OCI-M2 (cell line): ENCODE results near the gene UBXN6.

Experiments used
- DNase-seq: peaks from one replicate; lab custom pipeline; 2025; ENCODE audit not compliant: unreplicated experiment; lab: John Stamatoyannopoulos, UW

UBXN6 gene

DNA sequence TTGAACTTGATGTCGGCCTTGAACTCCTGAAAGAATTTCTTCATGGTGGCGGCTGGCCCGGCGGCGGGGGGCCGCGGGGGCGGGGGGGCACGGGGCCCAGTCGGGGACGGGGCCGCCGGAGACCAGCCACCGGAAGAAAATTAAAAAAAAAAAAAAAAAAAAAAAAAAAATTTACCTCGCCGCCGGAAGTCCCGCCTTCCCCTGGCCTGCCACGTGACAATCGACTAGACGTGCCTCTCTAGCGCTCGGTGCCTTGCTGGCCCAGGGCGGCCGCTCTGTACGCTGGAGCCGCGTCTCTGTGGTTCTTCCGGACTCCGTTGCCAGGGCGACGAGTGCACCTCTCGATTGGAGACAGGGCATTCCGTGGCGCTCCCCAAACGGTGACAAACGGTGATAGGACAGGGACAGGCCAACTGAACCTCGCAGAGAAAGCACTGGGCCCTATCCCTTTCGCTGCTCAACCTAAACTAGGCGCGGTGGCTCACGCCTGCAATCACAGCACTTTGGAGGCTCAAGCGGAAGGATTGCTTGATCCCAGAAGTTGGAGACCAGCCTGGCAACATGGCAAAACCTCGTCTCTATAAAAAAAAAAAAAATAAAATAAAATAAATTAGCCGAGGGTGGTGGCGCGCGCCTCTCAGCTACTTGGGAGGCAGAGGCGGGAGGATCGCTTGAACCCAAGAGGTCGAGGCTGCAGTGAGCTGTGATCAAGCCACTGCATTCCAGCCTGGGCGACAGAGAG is at the start of gene UBXN6:
Gene UBXN6 (minus strand): TSS at position 141 of the 742 bp plus-strand sequence. CDS start 97 bp downstream, at position 44.
- peak; percentile 79 for DNase-seq

GRCh38 chr19:4507150-4507452 is 49.5 kb upstream of the UBXN6 start:
- no peak for DNase-seq

DNA sequence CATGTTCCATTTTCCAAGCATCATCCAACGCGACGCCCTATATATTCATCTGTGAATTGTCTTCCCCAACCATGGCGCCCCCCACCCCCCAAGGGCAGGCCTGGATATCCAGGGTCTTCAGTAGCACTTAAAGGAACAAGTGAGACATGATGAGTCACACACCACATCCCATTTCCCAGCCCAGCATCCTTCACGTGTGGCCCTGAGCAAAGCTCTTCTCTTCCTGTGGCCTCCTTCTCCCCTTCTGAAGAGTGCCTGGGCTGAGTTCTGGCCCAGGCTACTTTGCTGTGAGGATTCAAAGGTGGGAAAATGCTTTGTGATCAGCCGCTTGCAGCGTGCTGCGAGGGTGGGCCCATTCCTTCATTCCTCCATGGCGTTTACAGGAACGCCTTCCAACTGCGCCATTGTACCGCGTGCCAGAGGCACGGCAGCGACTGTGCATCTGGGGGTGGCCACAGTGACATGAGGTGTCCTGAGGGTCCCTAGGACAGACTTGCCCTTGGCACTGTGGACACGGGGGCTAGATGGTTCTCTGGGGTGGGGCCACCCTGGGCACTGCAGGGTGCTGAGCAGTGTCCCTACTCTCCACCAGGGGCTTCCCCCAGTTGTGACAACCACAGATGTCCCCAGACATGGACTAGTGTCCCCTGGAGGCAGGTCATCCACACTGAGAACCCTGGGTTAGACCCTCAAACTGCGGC is 49.0 kb upstream of the UBXN6 start:
- DNase-seq = no peak

GRCh38 chr19:4505570-4506448 is 48.2 kb upstream of the UBXN6 start:
- DNase-seq = no peak

DNA sequence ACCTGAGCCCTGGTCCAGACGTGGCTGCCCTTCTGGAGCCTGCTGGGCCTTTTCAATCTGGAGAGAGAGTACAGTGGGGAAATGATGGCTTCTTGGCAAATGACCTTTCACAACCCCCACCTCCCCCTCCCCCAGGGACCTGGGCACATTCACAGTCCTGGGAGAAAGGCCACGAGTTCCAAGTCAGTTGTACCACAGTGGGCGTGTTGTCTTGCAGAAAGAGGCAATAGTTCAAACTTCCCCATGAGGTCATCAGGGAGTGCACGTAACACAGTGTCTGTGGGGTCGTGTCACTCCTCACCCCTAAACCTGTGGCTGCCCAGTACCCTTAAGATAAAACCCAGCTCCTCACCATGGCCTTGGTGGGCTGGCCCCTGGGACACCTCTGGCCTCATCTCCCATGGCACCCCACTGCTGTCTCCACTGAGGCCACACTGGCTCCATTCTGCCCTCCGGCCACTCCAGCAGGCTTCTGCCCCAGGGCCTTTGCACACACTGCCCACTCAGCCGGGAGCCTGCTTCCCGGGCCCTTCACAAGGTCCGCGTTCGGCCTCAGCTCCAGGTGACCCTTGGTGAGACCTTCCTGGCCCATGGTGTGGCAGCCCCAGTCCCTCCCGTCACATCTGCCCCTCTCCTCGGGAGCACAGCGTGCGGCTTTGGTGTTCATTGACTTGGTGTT is 47.4 kb upstream of the UBXN6 start:
- DNase-seq = no peak

DNA sequence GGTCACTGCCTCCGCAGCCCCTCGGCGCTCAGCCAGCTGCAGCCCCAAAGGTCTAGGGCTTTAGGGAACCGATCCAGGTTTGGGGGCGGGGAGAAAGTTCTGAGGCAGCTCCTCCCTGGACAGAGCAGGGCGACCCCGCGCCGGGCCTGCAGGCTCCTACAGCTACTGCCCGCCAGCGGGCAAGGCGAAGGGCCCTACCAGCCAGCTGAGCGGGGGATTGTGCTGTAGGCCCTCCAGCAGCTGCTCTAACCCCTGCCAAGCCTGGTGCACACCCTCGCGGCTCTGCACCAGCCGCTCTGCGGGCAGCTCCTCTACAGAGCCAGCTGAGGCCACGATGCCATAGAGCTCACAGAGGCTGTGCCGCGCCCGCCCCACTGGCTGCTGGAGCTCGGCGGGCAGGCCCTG is 46.7 kb upstream of the UBXN6 start:
- DNase-seq = no peak

GRCh38 chr19:4503825-4504170 is 46.2 kb upstream of the UBXN6 start:
- no peak for DNase-seq

- DNase-seq = no peak
Measured at GRCh38 chr19:4503132-4503824, 45.7 kb upstream of the UBXN6 start.

DNA sequence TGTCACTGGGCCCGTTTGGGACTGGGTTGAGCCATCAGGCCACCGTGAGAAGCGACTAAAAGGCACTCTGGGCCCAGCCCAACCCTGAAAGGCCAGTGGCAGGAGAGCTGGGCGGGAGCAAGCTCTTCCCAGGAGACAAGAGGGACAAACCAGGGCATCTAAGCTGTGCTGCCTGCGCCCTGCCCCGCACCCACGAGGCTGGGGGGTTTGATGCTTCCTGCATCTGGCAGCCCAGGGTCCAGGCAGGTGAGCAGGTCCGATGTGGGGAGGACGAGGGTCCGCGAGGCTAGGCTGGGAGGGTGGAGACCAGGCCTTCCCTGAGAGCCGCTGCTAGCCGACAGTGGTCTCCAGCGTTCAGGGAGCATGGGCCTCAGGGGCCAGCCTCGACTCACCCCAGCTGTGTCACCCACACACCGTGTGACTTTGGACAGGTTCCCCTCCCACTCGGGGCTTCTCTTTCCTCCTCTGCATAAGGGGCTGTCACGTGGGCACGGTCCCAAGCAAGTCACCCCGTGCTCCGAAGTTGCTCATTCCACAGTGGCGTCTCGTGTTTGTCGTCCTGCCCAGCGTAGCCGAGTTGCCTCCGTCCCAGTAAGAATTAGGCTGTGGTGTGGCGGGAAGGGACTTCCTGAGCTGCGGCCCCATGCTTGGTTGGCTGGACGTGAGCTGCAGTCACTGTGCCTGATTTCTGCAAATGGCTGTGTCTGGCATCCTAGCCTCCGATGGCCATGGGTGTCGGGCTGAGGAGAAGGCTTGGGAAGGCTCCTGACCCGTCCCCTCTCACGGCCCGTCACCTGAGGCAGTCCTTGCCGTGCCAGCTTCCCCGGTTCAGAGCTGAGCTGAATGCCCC is 44.9 kb upstream of the UBXN6 start:
- DNase-seq = no peak

DNA sequence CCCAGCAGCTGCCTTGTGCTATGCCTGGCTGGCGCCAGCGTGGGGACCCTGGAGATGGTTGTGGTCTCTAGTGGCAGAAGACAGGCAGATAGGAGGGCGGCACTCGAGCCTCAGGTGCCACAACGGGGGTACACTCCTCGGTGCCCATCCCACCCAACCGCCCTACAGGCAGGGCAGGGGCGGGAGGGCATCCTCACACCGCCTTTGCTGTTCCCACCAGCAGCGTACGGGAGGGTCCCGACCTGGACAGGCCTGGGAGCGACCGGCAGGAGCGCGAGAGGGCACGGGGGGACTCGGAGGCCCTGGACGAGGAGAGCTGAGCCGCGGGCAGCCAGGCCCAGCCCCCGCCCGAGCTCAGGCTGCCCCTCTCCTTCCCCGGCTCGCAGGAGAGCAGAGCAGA is 44.1 kb upstream of the UBXN6 start:
- no peak for DNase-seq

DNA sequence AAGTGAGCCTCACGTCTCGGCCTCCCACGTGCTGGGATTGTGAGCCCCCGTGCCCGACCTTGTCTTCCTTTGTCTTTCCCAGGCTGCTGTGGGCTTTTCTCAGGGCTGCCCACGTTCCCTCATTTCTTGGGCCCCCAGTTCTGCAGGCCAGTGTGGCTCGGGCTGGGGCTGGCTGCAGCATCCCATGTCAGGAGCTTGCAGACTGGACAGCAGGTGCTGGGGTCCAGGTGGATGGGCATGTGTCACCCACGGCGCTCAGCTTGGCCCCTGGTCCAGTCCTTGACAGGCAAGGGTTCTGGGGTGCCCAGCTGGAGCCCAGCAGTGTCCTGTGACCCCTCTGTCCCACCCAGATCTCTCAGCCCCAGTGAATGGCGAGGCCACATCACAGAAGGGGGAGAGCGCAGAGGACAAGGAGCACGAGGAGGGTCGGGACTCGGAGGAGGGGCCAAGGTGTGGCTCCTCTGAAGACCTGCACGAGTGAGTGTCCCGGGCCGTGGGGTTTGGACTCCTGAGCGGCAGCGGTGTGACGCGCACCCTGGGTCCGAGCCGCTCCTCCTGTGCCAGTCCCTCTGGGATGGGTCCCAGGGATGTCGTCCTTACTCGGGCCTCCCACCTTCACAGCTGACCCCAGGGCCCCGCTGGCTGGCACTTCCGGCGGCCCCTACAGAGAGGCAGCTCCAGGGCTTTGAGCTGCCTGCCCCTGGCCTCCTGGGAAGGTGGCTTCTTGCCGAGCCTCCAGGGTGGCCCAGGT is 43.4 kb upstream of the UBXN6 start:
- no peak for DNase-seq

GRCh38 chr19:4499855-4500254 is 42.3 kb upstream of the UBXN6 start:
- DNase-seq = no peak

DNA sequence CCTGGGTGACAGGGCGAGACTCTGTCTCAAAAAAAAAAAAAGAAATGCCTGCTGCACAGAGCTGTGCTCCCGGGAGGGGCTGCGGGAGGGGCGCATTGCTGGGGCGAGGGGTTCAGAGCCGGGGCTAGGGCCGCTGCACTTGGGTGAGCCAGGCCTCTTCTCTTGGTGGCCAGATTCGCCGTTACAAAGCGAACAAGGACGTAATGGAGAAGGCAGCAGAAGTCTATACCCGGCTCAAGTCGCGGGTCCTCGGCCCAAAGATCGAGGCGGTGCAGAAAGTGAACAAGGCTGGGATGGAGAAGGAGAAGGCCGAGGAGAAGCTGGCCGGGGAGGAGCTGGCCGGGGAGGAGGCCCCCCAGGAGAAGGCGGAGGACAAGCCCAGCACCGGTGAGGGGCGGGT is 41.7 kb upstream of the UBXN6 start:
- DNase-seq = no peak

- DNase-seq = no peak
Measured at GRCh38 chr19:4498694-4499093, 41.1 kb upstream of the UBXN6 start.

DNA sequence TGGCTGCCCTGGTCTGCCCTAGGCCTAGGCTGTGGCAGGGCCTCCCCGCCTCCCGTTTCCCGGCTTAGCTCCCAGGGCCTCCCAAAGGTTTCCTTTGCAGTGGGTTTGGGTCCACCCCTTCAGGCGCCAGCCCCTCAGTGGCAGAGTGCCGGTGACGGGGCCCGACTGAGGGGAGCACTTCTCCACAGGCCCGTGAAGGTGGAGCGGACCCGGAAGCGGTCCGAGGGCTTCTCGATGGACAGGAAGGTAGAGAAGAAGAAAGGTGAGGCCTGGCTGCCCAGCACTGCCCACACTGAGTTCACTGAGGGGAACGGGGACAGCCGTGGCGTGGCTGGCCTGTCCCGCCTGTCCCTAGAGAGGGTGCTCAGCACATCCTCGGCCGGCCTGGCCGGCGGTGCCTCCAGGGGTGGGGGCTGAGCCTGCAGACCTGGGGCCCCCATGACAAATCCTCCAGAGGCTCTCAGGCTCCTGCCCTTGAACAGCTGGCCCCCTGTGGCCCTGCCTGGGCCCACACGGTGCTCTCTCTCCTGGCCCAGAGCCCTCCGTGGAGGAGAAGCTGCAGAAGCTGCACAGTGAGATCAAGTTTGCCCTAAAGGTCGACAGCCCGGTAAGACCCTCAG is 40.3 kb upstream of the UBXN6 start:
- DNase-seq = no peak

DNA sequence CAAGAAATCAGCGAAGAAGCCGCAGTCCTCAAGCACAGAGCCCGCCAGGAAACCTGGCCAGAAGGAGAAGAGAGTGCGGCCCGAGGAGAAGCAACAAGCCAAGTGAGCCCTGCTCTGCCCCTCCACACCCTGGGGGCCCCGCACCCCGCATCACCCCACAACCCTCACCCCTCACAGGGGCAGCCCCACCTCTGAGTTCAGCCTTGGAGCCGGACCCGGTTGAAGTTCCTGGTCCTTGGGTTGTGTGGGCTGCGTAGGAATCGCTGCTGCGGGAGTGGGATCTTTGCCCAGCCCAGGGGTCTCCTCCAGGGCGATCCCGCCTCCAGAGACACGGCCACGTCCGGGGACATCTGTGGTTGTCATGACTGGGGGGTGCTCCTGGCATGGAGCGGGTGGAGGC is 38.7 kb upstream of the UBXN6 start:
- DNase-seq = no peak

DNA sequence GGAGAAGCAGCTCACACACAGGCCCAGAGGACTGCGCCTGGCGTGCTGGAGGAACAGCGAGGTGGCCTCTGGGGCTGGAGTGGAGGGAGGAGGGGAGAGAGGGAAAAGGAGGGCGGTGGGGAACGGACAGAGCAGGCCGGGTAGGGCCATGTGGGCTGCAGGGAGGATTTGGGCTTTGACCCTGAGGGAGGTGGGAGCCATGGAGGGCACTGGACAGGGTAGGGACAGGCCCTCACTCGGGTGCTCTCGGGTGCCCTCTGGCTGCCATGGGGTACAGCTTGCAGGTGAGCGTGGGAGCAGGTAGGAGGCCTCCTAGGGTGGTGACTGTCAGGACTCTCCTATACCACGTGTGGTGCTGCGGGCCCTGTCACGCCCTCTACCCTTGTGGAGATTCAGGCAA is 37.9 kb upstream of the UBXN6 start:
- no peak for DNase-seq

DNA sequence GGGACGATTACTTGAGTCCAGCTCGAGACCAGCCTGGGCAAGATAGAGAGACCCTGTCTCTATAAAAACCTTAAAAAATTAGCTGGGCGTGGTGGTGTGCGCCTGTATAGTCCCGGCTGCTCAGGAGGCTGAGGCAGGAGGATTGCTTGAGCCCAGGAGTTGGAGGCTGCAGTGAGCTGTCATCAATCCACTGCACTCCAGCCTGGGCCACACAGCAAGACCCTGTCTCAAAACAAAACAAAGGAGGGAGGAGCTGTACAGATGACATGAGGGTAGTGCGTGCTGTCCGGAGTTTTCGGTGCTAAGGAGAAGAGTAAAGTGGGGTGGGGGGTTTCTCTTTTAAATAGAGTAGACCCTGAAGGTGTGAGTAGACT is 37.1 kb upstream of the UBXN6 start:
- DNase-seq = no peak
